Breast epithelium (tissue), 4 donors: ENCODE results near the gene COL4A4. TPM values are rescaled to one million over a fixed set of nuclear protein-coding genes. Genes with fewer than 3 reads are reported as not detected.
A peak's percentile ranks its signal among the peaks of the same experiment; 100 is the strongest.

Source experiments
- DNase-seq, 2 donors: peaks; one replicate each; pipeline ENCODE4 v3.0.0-alpha.2; 2019; ENCODE audit warnings: low spot score in 2 of 2
- H3K27ac ChIP-seq, 2 donors: fragments of 200-600 bp; sonication (generic) in 1 of 2; one replicate each; pipeline ENCODE4 v1.5.1; 2016 to 2019; ENCODE audit warnings: mild to moderate bottlenecking in 1 of 2
- H3K27me3 ChIP-seq, 2 donors: fragments of 200-600 bp; sonication (generic) in 1 of 2; one replicate each; pipeline versions ENCODE4 v1.5.1 to v1.6.0; 2017 to 2019; ENCODE audit warnings: control low read depth in 1 of 2, mild to moderate bottlenecking in 1 of 2
- H3K36me3 ChIP-seq: fragments of 200-600 bp; one replicate; pipeline ENCODE4 v1.5.1; 2019
- H3K4me1 ChIP-seq, 2 donors: fragments of 200-600 bp; sonication (generic); one replicate each; pipeline ENCODE4 v1.5.1; 2016 to 2019; ENCODE audit warnings: control low read depth in 1 of 2
- H3K4me3 ChIP-seq, 3 donors: fragments of 200-600 bp; sonication (generic); 1 replicate in 2 of 3; 2 replicates in 1 of 3; pipeline ENCODE4 v1.5.1; 2016 to 2019; ENCODE audit warnings: mild to moderate bottlenecking in 3 of 3, moderate library complexity in 2 of 3
- H3K9me3 ChIP-seq, 2 donors: fragments of 200-600 bp; sonication (generic) in 1 of 2; one replicate each; pipeline ENCODE4 v1.5.1; 2016 to 2019; ENCODE audit warnings: control low read depth in 1 of 2
- POLR2A ChIP-seq: fragments of 450-650 bp; IDR thresholded peaks from one replicate; pipeline ENCODE4 v1.6.1; 2016; ENCODE audit warnings: antibody characterized with exemption, mild to moderate bottlenecking, moderate library complexity
- POLR2AphosphoS5 ChIP-seq, 3 donors: sonication (generic); formaldehyde crosslinking; IDR thresholded peaks; one replicate each; pipeline ENCODE4 v1.6.1; 2017; ENCODE audit warnings: antibody characterized with exemption in 3 of 3
- intact Hi-C: fragments of 100-400 bp; cut with DNase I; formaldehyde crosslinking; loops from one replicate; pipeline ENCODE4 v1.15.1; 2023; ENCODE audit warnings: low total_unique reads
- total RNA-seq, 3 donors: library from RNA; depleted of rRNA; stranded (reverse); fragments of >200 nt; gene quantifications; one replicate each; pipeline ENCODE4 v1.1.0, GENCODE V29; 2016
- TF ChIP-seq, protein P1 (sequence below), 3 donors: fragments of 450-650 bp; IDR thresholded peaks; one replicate each; pipeline ENCODE4 v1.5.1; 2016 to 2017; ENCODE audit warnings: antibody characterized with exemption in 3 of 3, mild to moderate bottlenecking in 3 of 3, moderate library complexity in 3 of 3

COL4A4 gene
- total RNA-seq, 3 donors from 2014 or later = 1.2 to 3.8 (median 1.6) TPM

- Histone ChIP-seq H3K9me3 (no peaks in the 10 kb centered on the region), H3K36me3 (no peaks in the 10 kb centered on the region), H3K4me3 (no peak overlapping the region), H3K27ac (no peak overlapping the region), H3K4me1 (no peaks in the 10 kb centered on the region), H3K27me3 (no peaks in the 10 kb centered on the region)
- intact Hi-C loops = no loop called here
- DNase-seq = no peak
- TF ChIP-seq, protein P1, sequence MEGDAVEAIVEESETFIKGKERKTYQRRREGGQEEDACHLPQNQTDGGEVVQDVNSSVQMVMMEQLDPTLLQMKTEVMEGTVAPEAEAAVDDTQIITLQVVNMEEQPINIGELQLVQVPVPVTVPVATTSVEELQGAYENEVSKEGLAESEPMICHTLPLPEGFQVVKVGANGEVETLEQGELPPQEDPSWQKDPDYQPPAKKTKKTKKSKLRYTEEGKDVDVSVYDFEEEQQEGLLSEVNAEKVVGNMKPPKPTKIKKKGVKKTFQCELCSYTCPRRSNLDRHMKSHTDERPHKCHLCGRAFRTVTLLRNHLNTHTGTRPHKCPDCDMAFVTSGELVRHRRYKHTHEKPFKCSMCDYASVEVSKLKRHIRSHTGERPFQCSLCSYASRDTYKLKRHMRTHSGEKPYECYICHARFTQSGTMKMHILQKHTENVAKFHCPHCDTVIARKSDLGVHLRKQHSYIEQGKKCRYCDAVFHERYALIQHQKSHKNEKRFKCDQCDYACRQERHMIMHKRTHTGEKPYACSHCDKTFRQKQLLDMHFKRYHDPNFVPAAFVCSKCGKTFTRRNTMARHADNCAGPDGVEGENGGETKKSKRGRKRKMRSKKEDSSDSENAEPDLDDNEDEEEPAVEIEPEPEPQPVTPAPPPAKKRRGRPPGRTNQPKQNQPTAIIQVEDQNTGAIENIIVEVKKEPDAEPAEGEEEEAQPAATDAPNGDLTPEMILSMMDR (IDR thresholded peaks at IDR 0.05) = no peak
- TF ChIP-seq POLR2A (no peak), POLR2AphosphoS5 (IDR thresholded peaks at IDR 0.05) (no peak)
Observed at GRCh38 chr2:227117852-227118251, 46.2 kb downstream of the COL4A4 start.

GRCh38 chr2:227117027-227117426, 47.0 kb downstream of the COL4A4 start:
- intact Hi-C loops = no loop called here
- no peak overlapping the region for H3K27ac ChIP-seq
- TF ChIP-seq POLR2A (no peak), POLR2AphosphoS5 (IDR thresholded peaks at IDR 0.05) (no peak)
- TF ChIP-seq, protein P1 (IDR thresholded peaks at IDR 0.05) = no peak
- H3K4me1 ChIP-seq = no peaks in the 10 kb centered on the region
- no peak for DNase-seq
- no peaks in the 10 kb centered on the region for H3K27me3 ChIP-seq
- no peaks in the 10 kb centered on the region for H3K36me3 ChIP-seq
- H3K4me3 ChIP-seq = no peak overlapping the region
- no peaks in the 10 kb centered on the region for H3K9me3 ChIP-seq

DNA sequence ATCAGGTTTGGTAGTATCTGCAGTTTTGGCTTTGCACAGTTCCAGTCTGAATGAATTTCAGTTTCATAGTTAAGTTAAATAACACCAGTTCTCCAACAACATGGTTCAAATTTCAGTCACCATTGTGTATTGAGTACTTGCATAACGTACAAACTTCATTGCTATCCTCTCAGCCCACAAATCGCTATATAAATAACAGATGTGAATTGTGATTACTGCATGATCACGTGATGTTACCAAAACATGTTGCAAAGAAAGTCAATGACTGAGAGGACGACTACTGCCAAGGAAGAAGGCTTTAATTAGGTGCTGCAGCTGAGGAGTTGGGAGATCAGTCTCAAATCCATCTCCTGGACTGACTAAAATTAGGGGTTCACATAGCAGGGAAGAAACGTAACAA, 48.2 kb downstream of the COL4A4 start:
- Histone ChIP-seq H3K27ac (no peak overlapping the region), H3K4me3 (no peak overlapping the region), H3K9me3 (no peaks in the 10 kb centered on the region), H3K4me1 (no peaks in the 10 kb centered on the region), H3K36me3 (no peaks in the 10 kb centered on the region), H3K27me3 (no peaks in the 10 kb centered on the region)
- DNase-seq = no peak
- TF ChIP-seq, protein P1 (IDR thresholded peaks at IDR 0.05) = no peak
- TF ChIP-seq POLR2AphosphoS5 (IDR thresholded peaks at IDR 0.05) (no peak), POLR2A (no peak)
- intact Hi-C loops = no loop called here

DNA sequence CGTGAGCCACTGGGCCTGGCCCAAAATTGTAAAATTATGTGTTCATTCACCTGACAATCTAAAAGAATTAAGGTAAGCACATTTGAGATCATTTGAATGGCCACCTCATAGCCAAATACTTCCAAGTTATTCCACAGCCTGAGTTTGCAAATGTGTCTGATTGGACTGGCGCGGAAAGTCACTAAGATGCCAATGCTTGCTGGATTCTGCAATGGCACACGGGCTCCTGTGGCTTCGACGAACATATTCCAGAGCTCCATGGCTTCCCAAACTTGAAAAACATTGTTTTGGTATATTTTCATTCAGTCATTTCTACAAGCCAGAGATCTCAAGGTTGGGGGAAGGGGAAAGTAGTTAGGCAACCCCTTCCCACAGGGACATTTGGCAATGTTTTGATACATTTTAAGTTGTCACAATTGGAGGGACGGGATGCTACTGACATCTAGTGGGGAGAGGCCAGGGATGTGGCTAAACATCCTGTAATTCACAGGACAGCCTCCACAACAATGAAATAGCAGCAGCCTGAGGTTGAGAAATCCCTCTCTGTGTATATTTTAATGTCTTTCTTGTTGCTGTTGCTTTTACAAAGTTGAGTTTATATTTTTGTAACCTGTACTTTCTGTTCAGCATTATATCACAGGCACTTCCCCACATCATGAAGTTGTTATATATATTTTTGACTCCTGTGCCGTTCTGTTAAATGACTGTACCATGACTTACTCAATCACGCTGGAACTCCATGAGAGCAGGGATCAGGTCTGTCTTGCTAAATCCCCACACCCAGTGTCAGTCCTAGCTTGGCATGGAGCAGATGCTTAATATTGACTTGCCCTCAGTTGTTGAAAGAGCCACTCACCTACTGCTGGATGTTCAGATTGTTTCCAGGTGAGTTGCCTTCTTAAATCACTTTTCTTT, 56.9 kb downstream of the COL4A4 start:
- Histone ChIP-seq H3K27me3 (no peaks in the 10 kb centered on the region), H3K36me3 (no peaks in the 10 kb centered on the region), H3K4me1 (no peaks in the 10 kb centered on the region), H3K4me3 (no peak overlapping the region), H3K9me3 (no peaks in the 10 kb centered on the region), H3K27ac (no peak overlapping the region)
- no peak for DNase-seq
- intact Hi-C loops = no loop called here
- TF ChIP-seq POLR2A (no peak), POLR2AphosphoS5 (IDR thresholded peaks at IDR 0.05) (no peak)
- TF ChIP-seq, protein P1 (IDR thresholded peaks at IDR 0.05) = peak in 2 of 3 donors; percentile 39 to 64

DNA sequence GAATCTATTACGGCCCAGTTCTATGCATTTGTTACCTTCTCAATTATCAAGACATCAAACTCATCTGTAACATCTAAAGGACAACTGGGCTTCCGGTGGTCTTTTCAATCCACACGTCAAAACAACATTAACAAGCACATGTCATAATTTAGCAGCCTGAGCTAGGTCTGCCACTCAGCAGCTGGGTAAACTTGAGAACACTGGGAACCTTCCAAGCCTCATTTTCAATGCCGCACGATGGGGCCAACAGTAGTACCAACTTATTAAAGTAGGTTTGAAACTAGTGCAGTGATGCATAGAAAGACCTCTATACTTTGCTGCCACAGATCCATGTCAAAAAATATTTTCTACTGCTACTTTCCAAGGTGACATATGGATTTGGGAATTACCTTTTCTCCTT, 60.4 kb downstream of the COL4A4 start:
- Histone ChIP-seq H3K4me1 (no peaks in the 10 kb centered on the region), H3K9me3 (no peaks in the 10 kb centered on the region), H3K27ac (no peak overlapping the region), H3K27me3 (no peaks in the 10 kb centered on the region), H3K36me3 (no peaks in the 10 kb centered on the region), H3K4me3 (no peak overlapping the region)
- intact Hi-C loops = no loop called here
- no peak for DNase-seq
- TF ChIP-seq POLR2A (no peak), POLR2AphosphoS5 (IDR thresholded peaks at IDR 0.05) (no peak)
- TF ChIP-seq, protein P1 (IDR thresholded peaks at IDR 0.05) = no peak
